HCT116 (cell line): ENCODE measurements around the gene SIX4.

Source experiments
- CEBPB ChIP-seq: IDR thresholded peaks from 2 replicates; pipeline ENCODE4 v1.6.1; 2012; ENCODE audit warnings: low read depth
- EGR1 ChIP-seq: IDR thresholded peaks from 2 replicates; pipeline ENCODE4 v1.6.1; 2012; ENCODE audit warnings: low read depth
- FOSL1 ChIP-seq: IDR thresholded peaks from 2 replicates; pipeline ENCODE4 v1.6.1; 2012; ENCODE audit warnings: low read depth
- JUND ChIP-seq: IDR thresholded peaks from 2 replicates; pipeline ENCODE4 v1.6.1; 2012
- POLR2AphosphoS5 ChIP-seq: IDR thresholded peaks from 2 replicates; pipeline ENCODE4 v1.6.1; 2011; ENCODE audit warnings: mild to moderate bottlenecking, low read depth, low read length, moderate library complexity
- TCF7L2 ChIP-seq: IDR thresholded peaks from 2 replicates; pipeline ENCODE4 v1.7.0; 2011; ENCODE audit warnings: borderline replicate concordance, inconsistent platforms; ENCODE audit not compliant: insufficient read depth, insufficient read length; ENCODE audit errors: extremely low read depth
- ZFX ChIP-seq: fragments of 450-650 bp; IDR thresholded peaks from 2 replicates; pipeline ENCODE4 v1.6.1; 2017
- TF ChIP-seq, protein P1 (sequence below), 3 experiments: fragments of 200-600 bp in 1 of 3; sonication (generic) in 1 of 3; IDR thresholded peaks in 2 of 3; conservative IDR thresholded peaks in 1 of 3; 2 replicates each; pipeline ENCODE4 v1.5.1; 2012 to 2017; ENCODE audit warnings: low read depth in 2 of 3, low read length in 2 of 3, antibody characterized with exemption in 1 of 3, borderline replicate concordance in 1 of 3, control low read depth in 1 of 3, mild to moderate bottlenecking in 1 of 3, mixed read lengths in 1 of 3, mixed run types in 1 of 3, moderate library complexity in 1 of 3; ENCODE audit not compliant: insufficient read depth in 1 of 3
- TF ChIP-seq, protein P2 (sequence below): IDR thresholded peaks from 2 replicates; pipeline ENCODE4 v1.6.1; 2012

GRCh38 chr14:60720391-60720790, 3.8 kb downstream of the SIX4 start:
- TF ChIP-seq TCF7L2 (no peak), FOSL1 (no peak), JUND (no peak), POLR2AphosphoS5 (no peak), CEBPB (no peak), EGR1 (no peak), ZFX (no peak)
- TF ChIP-seq, protein P1, sequence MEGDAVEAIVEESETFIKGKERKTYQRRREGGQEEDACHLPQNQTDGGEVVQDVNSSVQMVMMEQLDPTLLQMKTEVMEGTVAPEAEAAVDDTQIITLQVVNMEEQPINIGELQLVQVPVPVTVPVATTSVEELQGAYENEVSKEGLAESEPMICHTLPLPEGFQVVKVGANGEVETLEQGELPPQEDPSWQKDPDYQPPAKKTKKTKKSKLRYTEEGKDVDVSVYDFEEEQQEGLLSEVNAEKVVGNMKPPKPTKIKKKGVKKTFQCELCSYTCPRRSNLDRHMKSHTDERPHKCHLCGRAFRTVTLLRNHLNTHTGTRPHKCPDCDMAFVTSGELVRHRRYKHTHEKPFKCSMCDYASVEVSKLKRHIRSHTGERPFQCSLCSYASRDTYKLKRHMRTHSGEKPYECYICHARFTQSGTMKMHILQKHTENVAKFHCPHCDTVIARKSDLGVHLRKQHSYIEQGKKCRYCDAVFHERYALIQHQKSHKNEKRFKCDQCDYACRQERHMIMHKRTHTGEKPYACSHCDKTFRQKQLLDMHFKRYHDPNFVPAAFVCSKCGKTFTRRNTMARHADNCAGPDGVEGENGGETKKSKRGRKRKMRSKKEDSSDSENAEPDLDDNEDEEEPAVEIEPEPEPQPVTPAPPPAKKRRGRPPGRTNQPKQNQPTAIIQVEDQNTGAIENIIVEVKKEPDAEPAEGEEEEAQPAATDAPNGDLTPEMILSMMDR (IDR thresholded peaks at IDR 0.05 in 2 of 3, conservative IDR thresholded peaks at IDR 0.05 in 1 of 3; ENCODE audit: borderline replicate concordance in 1 of 3, insufficient read depth in 1 of 3, low read depth in 2 of 3, low read length in 2 of 3): no peak
- TF ChIP-seq, protein P2, sequence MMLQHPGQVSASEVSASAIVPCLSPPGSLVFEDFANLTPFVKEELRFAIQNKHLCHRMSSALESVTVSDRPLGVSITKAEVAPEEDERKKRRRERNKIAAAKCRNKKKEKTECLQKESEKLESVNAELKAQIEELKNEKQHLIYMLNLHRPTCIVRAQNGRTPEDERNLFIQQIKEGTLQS: no peak
